ENCODE data around the gene OR2A14.
A peak's percentile ranks its signal among the peaks of the same experiment; 100 is the strongest.
"Not testable (repeated sequence)": the region's sequence is repeated elsewhere in the genome, so short reads cannot be mapped to it uniquely, and the experiment has no call there.

Gene OR2A14

GRCh38 chr7:144174613-144175012 lies 51.6 kb downstream of the OR2A14 start:
- DNase-seq (ENCODE audit: low read depth in 1 of 2, low spot score in 1 of 2), result no peak
- TF ChIP-seq JUND (IDR thresholded peaks at IDR 0.05; ENCODE audit: low read depth), result no peak
- in situ Hi-C loops (cut with HindIII; ENCODE audit: low pct_unique_long_range_greater_than_20kb, low sequenced_read_pairs), result no loop called here

- DNase-seq (ENCODE audit: low read depth in 1 of 2, low spot score in 1 of 2), result peak in 1 of 2 experiments; percentile 34
- in situ Hi-C loops (cut with HindIII; ENCODE audit: low pct_unique_long_range_greater_than_20kb, low sequenced_read_pairs), result not testable (repeated sequence)
These were observed 55.6 kb downstream of the OR2A14 start for GRCh38 chr7:144178380-144179164.

- in situ Hi-C loops (cut with HindIII; ENCODE audit: low pct_unique_long_range_greater_than_20kb, low sequenced_read_pairs); DNase-seq (ENCODE audit: low read depth in 1 of 2, low spot score in 1 of 2): not testable (repeated sequence)
These were observed 56.1 kb downstream of the OR2A14 start for GRCh38 chr7:144179165-144179479.

Measured in T47D (cell line).